Testis (tissue), 3 donors: ENCODE measurements around the gene HSD17B3. TPM values are rescaled to one million over a fixed set of nuclear protein-coding genes. Genes with fewer than 3 reads are reported as not detected.
"Not testable (repeated sequence)": the region's sequence is repeated elsewhere in the genome, so short reads cannot be mapped to it uniquely, and the experiment has no call there.

Experiments used
- DNase-seq: peaks from one replicate; pipeline ENCODE4 v3.0.0-alpha.2; 2019
- H3K27ac ChIP-seq, 2 donors: fragments of 200-600 bp; sonication (generic); one replicate each; pipeline ENCODE4 v1.5.1; 2019
- H3K27me3 ChIP-seq: fragments of 200-600 bp; sonication (generic); one replicate; pipeline ENCODE4 v1.5.1; 2019
- H3K36me3 ChIP-seq: fragments of 200-600 bp; sonication (generic); one replicate; pipeline ENCODE4 v1.5.1; 2017; ENCODE audit warnings: low read depth; ENCODE audit errors: missing control alignments
- H3K4me1 ChIP-seq: fragments of 200-600 bp; sonication (generic); one replicate; pipeline ENCODE4 v1.5.1; 2019
- H3K4me3 ChIP-seq, 2 donors: fragments of 200-600 bp; sonication (generic); one replicate each; pipeline ENCODE4 v1.5.1; 2017 to 2019
- H3K9me3 ChIP-seq: fragments of 200-600 bp; sonication (generic); one replicate; pipeline ENCODE4 v1.5.1; 2017
- POLR2A ChIP-seq: fragments of 450-650 bp; IDR thresholded peaks from one replicate; pipeline ENCODE4 v1.6.1; 2017; ENCODE audit warnings: antibody characterized with exemption, mild to moderate bottlenecking, moderate library complexity
- WGBS, 2 donors: methylation state at CpG; one replicate each; pipeline ENCODE4 v1.1.5; 2018; 5-methylcytosine and 5-hydroxymethylcytosine counted together
- intact Hi-C: fragments of 100-400 bp; cut with DNase I; formaldehyde crosslinking; loops from one replicate; pipeline ENCODE4 v1.15.1; 2023; ENCODE audit warnings: low total_unique reads
- polyA plus RNA-seq: library from polyadenylated mRNA; stranded (reverse); fragments of 350-450 nt; fragmentation: Illumina TruSeq; extraction: RNeasy Lipid Tissue Mini Kit (QIAGEN cat#74804); gene quantifications from one replicate; pipeline ENCODE4 v1.2.3, GENCODE V29; 2014; ENCODE audit warnings: low read depth, low replicate concordance; ENCODE audit not compliant: insufficient read depth
- total RNA-seq, 2 donors: library from RNA; depleted of rRNA; stranded (reverse); fragments of >200 nt; gene quantifications; one replicate each; pipeline ENCODE4 v1.2.3, GENCODE V29; 2016
- TF ChIP-seq, protein P1 (sequence below), 3 experiments: fragments of 450-650 bp in 2 of 3; fragments of 200-600 bp in 1 of 3; sonication (generic) in 1 of 3; IDR thresholded peaks; one replicate each; pipeline ENCODE4 v1.5.1; 2016 to 2019; ENCODE audit warnings: antibody characterized with exemption in 3 of 3, mild to moderate bottlenecking in 2 of 3, moderate library complexity in 1 of 3

The HSD17B3 gene
- total and polyA plus RNA-seq, 3 donors from 2014 or later, result 103 to 159 (median 104) TPM

GRCh38 chr9:96236854-96237550, 65.0 kb downstream of the HSD17B3 start:
- Histone ChIP-seq H3K4me1 (peaks cover 34% of the 10 kb centered on the region), H3K9me3 (no peaks in the 10 kb centered on the region), H3K4me3 (no peak overlapping the region), H3K36me3 (no peaks in the 10 kb centered on the region), H3K27me3 (no peaks in the 10 kb centered on the region), H3K27ac (peak overlapping the region; percentile 14 to 86)
- peak; percentile 49 for DNase-seq
- 44 to 48% methylated on average over 5 of the region's 5 CpGs for WGBS, 2 donors
- intact Hi-C loops, result no loop called here
- TF ChIP-seq POLR2A, result no peak
- TF ChIP-seq, protein P1, sequence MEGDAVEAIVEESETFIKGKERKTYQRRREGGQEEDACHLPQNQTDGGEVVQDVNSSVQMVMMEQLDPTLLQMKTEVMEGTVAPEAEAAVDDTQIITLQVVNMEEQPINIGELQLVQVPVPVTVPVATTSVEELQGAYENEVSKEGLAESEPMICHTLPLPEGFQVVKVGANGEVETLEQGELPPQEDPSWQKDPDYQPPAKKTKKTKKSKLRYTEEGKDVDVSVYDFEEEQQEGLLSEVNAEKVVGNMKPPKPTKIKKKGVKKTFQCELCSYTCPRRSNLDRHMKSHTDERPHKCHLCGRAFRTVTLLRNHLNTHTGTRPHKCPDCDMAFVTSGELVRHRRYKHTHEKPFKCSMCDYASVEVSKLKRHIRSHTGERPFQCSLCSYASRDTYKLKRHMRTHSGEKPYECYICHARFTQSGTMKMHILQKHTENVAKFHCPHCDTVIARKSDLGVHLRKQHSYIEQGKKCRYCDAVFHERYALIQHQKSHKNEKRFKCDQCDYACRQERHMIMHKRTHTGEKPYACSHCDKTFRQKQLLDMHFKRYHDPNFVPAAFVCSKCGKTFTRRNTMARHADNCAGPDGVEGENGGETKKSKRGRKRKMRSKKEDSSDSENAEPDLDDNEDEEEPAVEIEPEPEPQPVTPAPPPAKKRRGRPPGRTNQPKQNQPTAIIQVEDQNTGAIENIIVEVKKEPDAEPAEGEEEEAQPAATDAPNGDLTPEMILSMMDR (IDR thresholded peaks at IDR 0.05), result no peak

- Histone ChIP-seq H3K4me1 (peaks cover 34% of the 10 kb centered on the region), H3K27ac (peak overlapping the region; percentile 14 to 86)
- H3K27me3 ChIP-seq, H3K36me3 ChIP-seq, DNase-seq, H3K9me3 ChIP-seq, H3K4me3 ChIP-seq, intact Hi-C loops: not testable (repeated sequence)
- WGBS, 2 donors, result 79 to 85% methylated on average over 6 of the region's 6 CpGs
Observed at GRCh38 chr9:96236337-96236736, 65.6 kb downstream of the HSD17B3 start.

- H3K4me3 ChIP-seq, result no peak overlapping the region
- no peaks in the 10 kb centered on the region for H3K27me3 ChIP-seq
- peak; percentile 87 for DNase-seq
- H3K4me1 ChIP-seq, result peaks cover 31% of the 10 kb centered on the region
- 6 to 15% methylated on average over 10 to 14 of the region's 14 CpGs for WGBS, 2 donors
- no peaks in the 10 kb centered on the region for H3K9me3 ChIP-seq
- no peaks in the 10 kb centered on the region for H3K36me3 ChIP-seq
- peak overlapping the region; percentile 44 to 87 for H3K27ac ChIP-seq
- intact Hi-C loops, result no loop called here
- TF ChIP-seq, protein P1 (IDR thresholded peaks at IDR 0.05), result peak; percentile 76 to 91 (median 90)
- TF ChIP-seq POLR2A, result no peak
Observed at GRCh38 chr9:96232539-96233241, 69.3 kb downstream of the HSD17B3 start.

GRCh38 chr9:96232164-96232538, 69.8 kb downstream of the HSD17B3 start:
- Histone ChIP-seq H3K9me3 (no peaks in the 10 kb centered on the region), H3K27ac (peak overlapping the region; percentile 44 to 87), H3K27me3 (no peaks in the 10 kb centered on the region), H3K4me3 (no peak overlapping the region), H3K36me3 (no peaks in the 10 kb centered on the region), H3K4me1 (peaks cover 26% of the 10 kb centered on the region)
- intact Hi-C loops, result no loop called here
- TF ChIP-seq POLR2A, result no peak
- TF ChIP-seq, protein P1 (IDR thresholded peaks at IDR 0.05), result no peak
- DNase-seq, result no peak
- WGBS, 2 donors, result 42 to 49% methylated on average over 11 of the region's 11 CpGs

GRCh38 chr9:96230002-96230401, 72.0 kb downstream of the HSD17B3 start:
- no peak for DNase-seq
- Histone ChIP-seq H3K9me3 (no peaks in the 10 kb centered on the region), H3K36me3 (no peaks in the 10 kb centered on the region), H3K27me3 (no peaks in the 10 kb centered on the region), H3K4me3 (no peak overlapping the region), H3K27ac (no peak overlapping the region), H3K4me1 (peaks cover 11% of the 10 kb centered on the region)
- 93 to 94% methylated on average over 2 of the region's 2 CpGs for WGBS, 2 donors
- TF ChIP-seq, protein P1 (IDR thresholded peaks at IDR 0.05), result no peak
- TF ChIP-seq POLR2A, result no peak
- intact Hi-C loops, result no loop called here
